GM18505 (cell line): Measurements from ENCODE around the gene AGPAT3.
"Not testable (repeated sequence)": the region's sequence is repeated elsewhere in the genome, so short reads cannot be mapped to it uniquely, and the experiment has no call there.

ENCODE experiments used
- ATAC-seq: cut with Tn5 transposase; IDR thresholded peaks from one replicate; pipeline ENCODE4 v1.9.1; 2021; ENCODE audit not compliant: unreplicated experiment
- POLR2A ChIP-seq: IDR thresholded peaks from 4 replicates; pipeline ENCODE4 v1.6.1; 2011; ENCODE audit warnings: borderline replicate concordance; ENCODE audit not compliant: insufficient read depth, insufficient read length; ENCODE audit errors: extremely low read depth

The AGPAT3 gene

DNA sequence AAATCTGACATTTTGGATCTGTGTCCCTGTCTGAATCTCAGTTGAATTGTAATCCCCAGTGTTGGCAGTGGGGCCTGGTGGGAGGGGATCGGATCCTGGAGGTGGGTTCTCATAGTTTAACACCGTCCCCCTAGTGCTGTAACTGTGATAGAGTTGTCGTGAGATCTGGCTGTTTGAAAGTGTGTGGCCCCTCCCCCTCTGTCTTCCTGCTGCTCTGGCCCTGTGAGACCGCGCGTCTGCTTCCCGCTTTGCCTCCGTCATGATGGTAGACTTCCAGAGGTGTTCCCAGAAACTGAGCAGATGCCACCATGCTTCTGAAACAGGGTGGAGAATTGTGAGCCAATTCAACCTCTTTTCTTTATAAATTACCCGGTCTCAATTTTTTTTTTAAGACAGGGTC, 25.0 kb downstream of the AGPAT3 start:
- no peak for ATAC-seq
- TF ChIP-seq POLR2A = no peak

DNA sequence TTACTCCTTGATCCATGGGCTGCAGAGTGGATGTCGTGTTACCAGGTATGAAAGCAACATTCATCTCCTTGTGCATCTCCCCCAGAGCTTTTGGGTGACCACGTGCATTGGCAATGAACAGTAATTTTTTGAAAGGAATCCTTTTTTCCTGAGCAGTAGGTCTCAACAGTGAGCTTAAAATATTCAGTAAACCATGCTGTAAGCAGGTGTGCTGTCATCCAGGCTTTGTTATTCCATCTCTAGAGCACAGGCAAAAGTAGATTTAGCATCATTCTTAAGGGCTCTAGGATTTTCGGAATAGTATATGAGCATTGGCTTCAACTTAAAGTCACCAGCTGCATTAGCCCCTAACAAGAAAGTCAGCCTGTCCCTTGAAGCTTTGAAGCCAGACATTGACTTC, 27.3 kb downstream of the AGPAT3 start:
- no peak for TF ChIP-seq POLR2A
- no peak for ATAC-seq

DNA sequence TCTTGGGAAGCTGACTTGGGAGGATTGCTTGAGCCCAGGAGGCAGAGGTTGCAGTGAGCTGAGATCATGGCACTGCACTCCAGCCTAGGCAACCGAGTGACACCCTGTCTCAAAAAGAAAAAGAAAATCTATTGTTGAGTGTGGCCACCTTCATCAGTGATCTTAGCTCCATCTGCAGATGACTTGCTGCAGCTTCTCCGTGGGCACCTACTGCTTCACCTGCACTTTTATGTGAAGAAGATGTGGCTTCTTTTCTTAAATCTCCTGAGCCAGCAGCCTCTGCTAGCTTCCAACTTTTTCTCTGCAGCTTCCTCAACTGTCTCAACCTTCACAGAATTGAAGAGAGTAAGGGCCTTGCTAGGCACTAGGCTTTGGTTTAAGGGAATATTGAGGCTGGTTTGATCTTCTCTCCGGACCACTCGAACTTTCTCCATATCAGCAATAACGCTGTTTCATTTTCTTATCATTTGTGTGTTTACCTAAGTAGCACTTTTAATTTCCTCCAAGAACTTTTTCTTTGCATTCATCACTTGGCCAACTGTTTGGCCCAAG, 28.0 kb downstream of the AGPAT3 start:
- no peak for TF ChIP-seq POLR2A

DNA sequence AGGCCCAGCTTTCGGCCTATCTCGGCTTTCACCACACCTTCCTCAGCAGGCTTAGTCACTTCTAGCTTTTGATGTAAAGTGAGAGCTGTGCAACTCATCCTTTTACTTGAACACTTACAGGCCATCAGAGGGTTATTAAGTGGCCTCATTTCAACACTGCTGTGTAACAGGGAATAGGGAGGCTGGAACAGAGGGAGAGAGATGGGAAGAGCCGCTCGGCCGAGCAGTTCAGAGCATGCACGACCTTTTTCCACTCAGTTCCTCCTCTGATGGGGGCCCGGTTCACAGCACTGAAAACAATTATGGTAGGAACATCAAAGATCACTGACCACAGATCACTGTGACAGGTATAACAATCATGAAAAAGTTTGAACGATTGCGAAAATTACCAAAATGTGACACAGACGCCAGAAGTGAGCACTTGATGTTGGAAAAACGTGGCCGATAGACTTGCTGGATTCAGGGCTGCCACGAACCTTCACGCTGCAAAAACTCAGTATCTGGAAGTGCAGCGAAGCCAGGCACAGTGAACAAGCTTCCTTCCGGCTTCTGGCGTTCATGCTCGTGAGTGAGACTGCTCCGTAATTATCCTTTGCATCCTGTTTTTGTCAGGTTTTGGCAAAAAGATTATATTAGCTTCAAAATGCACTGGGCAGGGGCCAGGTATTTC, 28.6 kb downstream of the AGPAT3 start:
- ATAC-seq = no peak
- TF ChIP-seq POLR2A = peak; percentile 20

More for the DNA sequence above, 28.0 kb downstream of the AGPAT3 start:
- no peak for ATAC-seq

DNA sequence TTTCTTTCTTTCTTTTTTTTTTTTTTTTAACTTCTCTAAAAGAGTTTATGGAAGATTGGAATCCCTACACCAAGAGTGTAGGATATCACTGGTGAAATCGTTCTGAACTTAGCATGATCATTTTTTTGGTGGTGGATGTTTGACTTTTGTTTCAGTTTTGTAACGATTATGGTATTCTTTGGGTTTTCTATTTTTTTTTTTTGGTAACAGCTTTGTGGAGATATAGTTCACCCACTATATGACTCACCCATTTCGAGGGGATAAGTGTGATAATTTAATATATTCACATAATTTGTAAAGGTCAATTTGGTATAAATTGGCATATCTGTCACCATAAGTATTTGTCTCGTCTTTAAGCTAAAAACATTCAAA, 29.2 kb downstream of the AGPAT3 start:
- no peak for TF ChIP-seq POLR2A
- no peak for ATAC-seq

DNA sequence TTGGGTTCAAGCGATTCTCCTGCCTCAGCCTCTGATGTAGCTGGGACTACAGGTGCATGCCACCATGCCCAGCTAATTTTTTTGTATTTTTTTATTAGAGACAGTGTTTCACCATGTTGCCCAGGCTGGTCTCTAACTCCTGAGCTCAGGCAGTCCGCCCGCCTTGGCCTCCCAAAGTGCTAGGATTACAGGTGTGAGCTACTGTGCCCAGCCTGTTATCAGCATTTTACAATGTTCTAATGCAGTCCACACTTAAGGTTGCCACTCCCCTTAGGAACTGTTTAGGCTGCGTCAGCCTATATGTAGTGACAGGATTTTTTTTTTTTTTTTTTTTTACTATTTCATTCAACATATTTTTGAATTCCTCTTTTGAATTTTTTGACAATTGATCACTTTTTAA, 30.2 kb downstream of the AGPAT3 start:
- no peak for ATAC-seq
- TF ChIP-seq POLR2A = no peak

DNA sequence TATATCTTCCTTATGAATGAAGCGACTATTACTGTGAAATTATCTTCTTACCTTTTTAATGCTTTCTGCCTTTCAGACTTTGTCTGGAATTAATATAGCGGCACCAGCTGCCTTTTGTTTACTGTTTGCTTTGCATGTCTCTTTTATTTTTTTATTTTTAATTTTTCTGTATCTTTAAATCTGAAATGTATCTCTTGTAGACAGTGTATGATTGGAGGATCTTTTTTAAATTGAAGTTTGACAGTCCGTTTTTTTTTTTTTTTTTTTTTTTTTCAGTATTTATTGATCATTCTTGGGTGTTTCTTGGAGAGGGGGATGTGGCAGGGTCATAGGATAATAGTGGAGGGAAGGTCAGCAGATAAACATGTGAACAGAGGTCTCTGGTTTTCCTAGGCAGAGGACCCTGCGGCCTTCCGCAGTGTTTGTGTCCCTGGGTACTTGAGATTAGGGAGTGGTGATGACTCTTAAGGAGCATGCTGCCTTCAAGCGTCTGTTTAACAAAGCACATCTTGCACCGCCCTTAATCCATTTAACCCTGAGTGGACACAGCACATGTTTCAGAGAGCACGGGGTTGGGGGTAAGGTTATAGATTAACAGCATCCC, 31.8 kb downstream of the AGPAT3 start:
- ATAC-seq = not testable (repeated sequence)

DNA sequence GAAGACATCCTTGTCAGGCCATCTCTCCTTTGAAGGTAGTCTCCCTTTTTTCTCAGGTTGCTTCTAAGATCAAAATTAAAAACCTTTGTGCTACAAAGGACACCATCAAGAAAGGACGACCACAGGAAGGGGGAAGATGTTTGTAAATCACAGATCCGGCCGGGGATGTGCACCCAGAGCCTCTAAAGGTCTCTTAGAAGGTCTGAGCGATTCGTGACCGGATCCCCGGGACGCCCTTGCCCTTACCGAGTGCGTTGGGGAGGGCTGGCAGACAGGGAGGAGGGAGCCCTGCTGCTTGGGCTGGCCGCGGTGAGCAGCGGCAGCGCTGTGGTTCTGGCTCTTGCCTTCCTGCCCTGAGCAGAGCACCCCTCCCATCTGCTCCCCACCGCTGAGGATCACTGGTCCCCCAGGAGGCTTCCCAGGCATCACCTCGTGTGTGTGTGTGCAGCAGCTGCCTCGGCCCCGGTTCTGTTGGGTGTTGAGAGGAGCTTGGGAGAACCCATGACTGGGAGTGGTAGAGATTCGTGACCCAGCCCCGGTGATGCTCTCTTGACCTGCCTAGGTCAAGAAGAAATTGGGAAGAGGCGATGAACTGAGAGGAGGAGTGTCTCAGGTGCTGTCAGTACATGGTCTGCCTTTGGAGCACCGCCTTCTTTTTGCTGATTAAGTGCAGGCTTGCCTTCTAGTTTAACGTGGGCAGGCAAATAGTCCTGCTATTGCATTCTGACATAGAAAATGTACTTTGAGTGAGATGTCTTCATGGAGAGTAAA, 34.5 kb downstream of the AGPAT3 start:
- TF ChIP-seq POLR2A = no peak

DNA sequence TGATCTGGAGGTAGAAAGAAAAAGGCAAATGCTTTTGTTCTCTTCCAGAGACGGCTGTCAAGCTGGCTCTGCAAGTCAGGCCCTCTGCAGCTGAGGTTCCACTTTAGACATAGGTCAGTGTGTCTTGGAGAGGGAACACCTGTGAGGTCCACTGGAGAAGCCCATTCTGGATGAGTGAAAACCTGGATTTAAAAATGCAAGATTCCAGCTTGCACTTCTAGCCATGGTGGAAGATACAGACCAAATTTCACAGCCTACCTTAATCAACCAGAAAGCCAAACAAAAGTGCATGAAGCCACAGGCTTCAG, 35.0 kb downstream of the AGPAT3 start:
- TF ChIP-seq POLR2A = no peak
- no peak for ATAC-seq

More for the DNA sequence above, 34.5 kb downstream of the AGPAT3 start:
- ATAC-seq = no peak

DNA sequence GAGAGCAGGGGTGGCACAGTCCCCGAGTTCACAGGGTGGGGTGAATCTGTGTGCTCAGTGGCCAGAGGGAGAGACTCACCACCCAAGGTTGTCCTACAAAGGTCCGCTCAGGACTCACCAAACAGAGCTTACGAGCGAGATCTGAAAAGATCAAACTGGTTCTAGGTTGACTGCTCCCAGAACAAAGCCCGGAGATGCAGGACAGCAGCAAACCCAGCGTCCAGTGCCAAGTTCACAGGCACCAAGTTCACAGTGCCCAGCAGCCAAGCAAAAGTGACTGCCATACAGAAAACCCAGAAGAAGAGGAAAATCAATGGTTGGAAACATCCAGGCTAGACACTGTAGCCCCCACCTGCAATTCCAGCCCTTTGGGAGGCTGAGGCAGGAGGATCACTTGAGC, 35.7 kb downstream of the AGPAT3 start:
- TF ChIP-seq POLR2A = no peak

DNA sequence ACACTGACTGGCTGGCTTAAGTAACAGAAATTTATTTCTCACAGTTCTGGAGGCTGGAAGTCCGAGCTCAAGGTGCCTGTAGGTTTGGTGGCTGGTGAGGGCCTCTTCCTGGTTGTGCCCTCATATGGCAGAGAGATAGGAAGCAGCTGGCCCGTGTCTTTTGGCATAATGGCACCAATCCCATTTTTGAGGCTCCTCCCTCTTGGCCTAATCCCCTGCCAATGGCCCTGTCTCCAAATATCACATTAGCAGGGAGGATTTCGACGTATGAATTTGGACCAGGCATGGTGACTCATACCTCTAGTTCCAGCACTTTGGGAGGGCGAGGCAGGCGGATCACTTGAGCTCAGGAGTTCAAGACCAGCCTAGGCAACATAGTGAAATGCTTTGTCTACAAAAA, 37.4 kb downstream of the AGPAT3 start:
- no peak for TF ChIP-seq POLR2A
- no peak for ATAC-seq

More for the DNA sequence above, 35.7 kb downstream of the AGPAT3 start:
- no peak for ATAC-seq

DNA sequence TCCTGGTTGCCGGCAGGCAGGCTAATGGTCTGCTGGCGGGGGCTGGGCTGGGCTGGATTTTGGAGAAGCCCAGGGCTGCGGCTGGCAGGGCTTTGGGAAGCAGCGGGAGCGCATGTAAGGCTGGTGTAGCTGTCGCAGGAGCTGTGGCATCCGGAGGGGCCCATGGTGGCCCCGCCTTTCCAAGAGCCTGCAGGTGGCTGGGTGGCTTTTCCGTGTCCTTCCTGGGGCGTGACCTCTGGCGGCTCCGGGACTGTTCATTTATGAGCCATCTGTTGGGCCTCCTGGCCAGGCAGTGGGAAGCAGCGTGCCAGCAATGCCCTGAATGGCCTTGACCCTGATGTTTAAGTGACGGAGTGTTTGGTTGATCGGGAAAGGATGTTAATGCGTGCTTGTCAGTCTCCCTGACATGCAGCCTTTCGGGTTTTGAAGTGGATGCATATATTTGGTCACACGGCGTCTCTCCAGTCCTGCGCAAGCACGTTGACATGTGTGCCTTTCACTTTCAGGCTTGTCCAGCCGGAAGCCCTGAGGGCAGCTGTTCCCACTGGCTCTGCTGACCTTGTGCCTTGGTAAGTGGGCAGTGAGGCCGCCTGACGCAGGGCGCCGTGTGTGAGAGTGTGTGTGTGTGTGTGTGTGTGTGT, 38.5 kb downstream of the AGPAT3 start:
- no peak for TF ChIP-seq POLR2A
- no peak for ATAC-seq

DNA sequence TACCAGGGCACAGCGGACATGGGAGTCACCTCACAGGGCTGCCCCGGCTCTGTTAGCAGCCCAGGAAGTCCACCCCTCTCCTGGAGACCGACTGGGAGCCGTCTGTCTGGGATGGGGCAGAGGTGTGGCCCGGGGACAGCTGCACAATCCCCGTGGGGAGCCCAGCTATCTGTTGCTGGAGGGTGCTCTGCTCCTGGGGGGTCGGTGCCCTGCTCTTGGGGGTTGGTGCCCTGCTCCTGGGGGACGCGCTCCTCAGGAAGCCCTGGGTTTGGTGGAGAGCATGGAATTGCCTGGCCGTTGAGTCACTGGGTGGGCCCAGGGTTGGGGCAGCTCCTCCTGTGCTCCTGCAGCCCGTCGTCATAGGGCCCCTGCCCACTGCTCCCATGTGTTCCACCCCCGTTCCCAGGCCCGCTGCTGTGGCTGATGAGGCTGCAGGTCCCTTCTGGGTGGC, 39.3 kb downstream of the AGPAT3 start:
- no peak for ATAC-seq
- TF ChIP-seq POLR2A = no peak

DNA sequence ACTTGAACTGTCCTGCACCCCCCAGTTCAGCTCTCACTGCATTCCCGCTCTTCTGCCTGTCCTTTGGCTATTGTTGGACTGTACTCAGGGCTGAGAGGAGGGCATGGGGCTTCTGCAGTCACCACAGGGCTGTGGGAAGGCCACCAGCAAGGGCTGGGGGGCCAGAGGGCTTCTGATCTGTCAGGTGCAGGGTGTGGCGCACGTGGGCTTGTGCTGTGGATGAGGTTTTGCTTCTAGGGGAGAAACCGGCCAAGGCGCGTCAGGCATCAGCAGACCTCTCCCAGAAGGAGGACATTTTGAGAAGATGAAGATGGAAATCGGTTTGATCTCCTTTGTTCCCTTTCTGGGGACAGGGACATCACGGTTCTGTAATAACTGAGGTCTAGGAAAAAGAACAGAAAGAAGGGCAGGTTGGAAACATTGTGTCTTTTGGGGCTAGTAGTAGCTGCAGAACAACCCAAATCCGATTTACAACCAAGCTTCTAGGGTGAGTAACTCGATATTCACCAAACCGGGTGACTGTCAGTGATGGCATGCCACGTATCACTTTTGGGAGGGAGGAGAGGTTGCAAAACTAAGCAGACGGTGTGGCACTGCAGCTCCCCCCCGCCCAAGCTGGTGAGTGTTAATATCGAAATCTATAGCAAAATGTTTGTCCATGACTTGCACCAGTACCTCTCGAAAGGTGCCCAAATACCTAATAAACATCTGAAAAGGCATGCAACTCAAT, 40.9 kb downstream of the AGPAT3 start:
- no peak for TF ChIP-seq POLR2A
- no peak for ATAC-seq
